Muscle of arm (tissue), 12 donors: Measurements from ENCODE around the gene KLHL40. TPM values are rescaled to one million over a fixed set of nuclear protein-coding genes. Genes with fewer than 3 reads are reported as not detected.
"Not testable (repeated sequence)": the region's sequence is repeated elsewhere in the genome, so short reads cannot be mapped to it uniquely, and the experiment has no call there.

Source experiments
- DNase-seq: peaks from one replicate; pipeline ENCODE4 v3.0.0-alpha.2; 2013
- polyA plus RNA-seq, 12 donors: library from polyadenylated mRNA; unstranded; fragments of 120-200 nt; gene quantifications; one replicate each; pipeline ENCODE4 v1.2.1, GENCODE V29; 2013; ENCODE audit not compliant: insufficient read length in 12 of 12

Gene KLHL40
- polyA plus RNA-seq, 12 donors = 35.7 to 198 (median 112) TPM; not detected in 1

GRCh38 chr3:42718338-42718737 is 33.0 kb downstream of the KLHL40 start:
- DNase-seq = no peak

DNA sequence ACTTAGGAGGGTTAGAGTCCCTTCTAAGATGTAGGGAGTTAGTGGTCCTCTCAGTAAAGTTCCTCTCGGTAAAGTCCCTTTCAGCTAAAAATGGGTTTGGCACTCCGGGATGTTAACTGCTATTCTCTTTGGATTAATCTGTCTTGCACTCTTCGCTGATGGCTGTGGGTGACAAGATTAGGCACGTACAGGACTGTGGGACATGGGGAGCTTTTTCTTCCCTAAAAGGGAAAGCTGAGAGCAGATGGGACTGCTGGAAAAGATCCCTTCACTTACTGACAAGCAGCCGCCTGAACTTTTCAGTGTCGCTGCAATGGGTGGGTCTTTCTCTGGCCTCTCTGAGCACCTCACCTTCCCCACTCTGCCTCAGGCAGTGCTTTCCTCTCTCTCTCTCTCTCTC is 33.7 kb downstream of the KLHL40 start:
- no peak for DNase-seq

DNA sequence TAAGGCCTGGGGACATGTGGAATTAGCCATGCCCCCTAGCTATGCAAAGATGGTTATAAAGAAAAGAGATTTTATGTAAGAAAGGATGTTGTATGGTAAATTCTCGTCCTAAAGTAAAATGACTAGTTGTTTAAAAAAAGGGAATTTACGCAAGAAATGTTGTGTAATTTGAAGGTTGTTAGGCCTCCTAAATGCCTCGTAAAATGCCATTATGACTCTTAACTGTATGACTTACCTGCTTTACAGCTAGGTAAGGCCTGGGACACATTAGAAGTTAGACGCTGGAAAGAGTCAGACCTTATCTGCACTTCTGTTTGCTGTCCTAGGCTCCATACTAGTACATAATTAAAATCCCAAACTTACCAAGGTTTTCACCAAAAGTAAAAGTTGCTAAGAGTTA is 34.8 kb downstream of the KLHL40 start:
- DNase-seq = no peak

DNA sequence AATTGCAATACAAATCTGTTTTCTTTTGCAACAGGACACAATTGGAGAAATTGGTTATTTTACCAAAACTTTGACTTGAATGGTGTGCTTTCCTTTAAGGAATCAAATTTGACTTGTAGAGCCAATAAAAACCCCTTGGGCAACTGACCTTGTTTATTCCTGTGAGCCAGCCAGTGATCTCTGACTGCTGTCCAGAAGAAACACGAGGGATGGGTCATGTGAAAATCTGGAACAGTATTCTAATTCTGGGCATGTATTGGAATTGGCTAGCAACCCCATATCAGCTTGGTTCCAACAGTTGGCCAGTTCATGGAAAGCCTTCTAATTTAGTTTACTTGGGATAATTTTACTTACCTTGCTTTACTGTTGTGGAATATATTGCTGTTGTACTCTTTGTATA is 36.4 kb downstream of the KLHL40 start:
- no peak for DNase-seq

- not testable (repeated sequence) for DNase-seq
These were observed 37.1 kb downstream of the KLHL40 start for GRCh38 chr3:42722442-42722841.

DNA sequence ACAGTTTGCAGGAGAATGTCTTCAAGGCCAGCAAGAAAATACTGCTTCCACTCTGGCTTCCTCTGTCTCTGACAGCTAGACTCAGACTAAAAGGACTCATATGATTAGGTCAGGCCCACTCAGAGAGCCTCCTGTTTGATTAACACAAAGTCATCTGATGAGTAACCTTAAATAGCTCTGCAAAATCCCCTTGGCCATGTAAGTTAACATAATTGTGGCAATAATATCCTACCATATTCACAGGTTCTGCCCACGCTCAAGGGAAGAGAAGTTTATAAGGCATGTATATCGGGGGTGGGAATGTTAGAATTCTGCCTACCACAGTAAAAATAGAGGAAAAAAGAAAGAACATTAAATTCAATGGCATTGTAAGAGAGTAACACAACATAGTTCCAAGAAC is 37.9 kb downstream of the KLHL40 start:
- no peak for DNase-seq

DNA sequence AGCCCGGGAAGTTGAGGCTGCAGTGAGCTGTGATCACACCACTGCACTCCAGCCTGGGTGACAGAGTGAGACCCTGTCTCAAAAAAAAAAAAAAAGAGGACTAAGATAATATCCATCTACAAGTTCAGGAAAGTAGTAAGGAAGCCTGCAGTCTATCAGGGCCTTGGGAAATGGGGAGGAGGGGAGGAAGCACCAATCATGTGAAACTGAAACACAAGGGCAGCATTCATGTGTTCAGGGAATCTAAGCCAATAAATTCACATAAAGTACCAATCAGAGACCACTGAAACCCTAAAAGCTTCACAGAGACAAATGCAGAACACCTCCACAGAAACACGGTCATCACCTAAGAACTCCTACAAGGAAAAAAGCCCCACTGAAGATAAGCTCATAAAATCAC is 40.1 kb downstream of the KLHL40 start:
- no peak for DNase-seq

DNA sequence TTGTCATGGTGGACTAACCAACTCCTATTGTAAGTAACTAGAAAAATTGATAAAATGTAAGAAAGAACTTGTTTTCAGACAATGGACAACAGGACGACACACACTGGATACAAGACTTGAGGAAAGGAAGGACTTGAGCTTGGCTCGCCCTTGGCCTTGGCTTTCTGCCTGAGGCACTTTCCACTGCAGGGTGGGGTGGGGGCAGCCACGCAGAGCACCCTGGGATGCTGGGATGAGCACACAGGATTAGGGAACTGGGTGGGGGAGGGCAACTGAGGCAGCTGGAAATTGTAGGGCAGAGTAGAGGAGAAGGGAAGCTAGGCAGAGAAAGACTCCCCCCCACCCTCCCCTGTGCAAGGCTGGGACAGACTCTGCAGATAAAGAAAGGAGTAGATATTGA is 42.7 kb downstream of the KLHL40 start:
- DNase-seq = no peak

- DNase-seq = no peak
These were observed 43.5 kb downstream of the KLHL40 start for GRCh38 chr3:42728668-42729364.

DNA sequence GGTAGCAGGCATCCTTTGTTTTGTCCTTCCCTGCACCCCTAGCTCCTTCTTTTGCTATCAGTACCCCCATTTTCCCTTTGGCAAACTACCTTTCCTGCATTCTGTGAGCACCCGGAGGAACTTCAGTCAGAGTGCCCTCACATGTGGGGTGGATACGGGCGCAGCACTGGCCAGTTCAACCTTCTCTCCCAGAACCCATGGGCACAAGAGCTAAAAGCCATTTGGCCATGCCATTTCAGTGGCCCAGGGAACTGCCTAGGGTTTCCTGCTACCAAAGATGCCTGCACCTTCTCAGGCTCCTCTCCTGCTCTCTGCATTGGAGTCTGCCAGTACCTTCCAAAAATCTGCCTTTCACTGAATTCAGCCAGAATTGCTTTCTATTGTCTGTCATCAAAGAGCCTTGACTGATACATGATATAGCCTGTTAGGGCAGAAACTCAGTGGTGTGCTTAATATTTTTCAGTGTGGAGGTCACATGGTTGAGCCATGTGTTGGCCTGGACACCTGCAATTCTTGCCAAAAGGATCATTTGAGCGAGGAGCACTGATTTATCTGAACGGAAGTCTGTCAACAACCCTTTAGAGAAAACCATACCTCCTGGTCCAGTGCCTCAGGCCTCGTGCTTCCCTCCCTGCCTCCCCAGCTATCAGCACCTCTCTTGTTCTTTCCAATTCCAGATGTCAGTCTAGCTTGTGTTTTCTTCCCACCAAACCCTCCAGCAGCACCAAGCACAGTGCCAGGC is 44.2 kb downstream of the KLHL40 start:
- DNase-seq = no peak

DNA sequence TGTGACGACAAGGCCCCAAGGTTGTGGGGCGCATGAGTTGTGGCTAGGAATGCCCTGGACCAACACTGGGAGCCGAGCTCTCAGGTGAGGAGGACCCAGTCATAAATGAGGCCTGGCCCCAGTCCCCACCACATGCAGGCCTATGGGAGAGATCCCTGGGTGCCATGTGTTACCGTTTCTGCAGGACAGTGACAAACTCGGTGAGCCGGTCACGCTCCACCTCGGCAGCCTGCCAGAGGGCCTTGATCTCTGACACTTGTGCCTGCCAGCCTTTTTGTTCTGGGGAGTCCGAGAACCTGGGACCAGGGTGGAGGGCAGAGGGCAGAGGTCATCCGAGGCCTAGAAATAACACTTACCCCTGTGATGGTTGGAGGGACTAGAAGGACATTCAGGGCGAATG is 45.0 kb downstream of the KLHL40 start:
- DNase-seq = no peak

GRCh38 chr3:42730706-42731420 is 45.5 kb downstream of the KLHL40 start:
- no peak for DNase-seq

- no peak for DNase-seq
These were observed 46.3 kb downstream of the KLHL40 start for GRCh38 chr3:42731476-42732195.

DNA sequence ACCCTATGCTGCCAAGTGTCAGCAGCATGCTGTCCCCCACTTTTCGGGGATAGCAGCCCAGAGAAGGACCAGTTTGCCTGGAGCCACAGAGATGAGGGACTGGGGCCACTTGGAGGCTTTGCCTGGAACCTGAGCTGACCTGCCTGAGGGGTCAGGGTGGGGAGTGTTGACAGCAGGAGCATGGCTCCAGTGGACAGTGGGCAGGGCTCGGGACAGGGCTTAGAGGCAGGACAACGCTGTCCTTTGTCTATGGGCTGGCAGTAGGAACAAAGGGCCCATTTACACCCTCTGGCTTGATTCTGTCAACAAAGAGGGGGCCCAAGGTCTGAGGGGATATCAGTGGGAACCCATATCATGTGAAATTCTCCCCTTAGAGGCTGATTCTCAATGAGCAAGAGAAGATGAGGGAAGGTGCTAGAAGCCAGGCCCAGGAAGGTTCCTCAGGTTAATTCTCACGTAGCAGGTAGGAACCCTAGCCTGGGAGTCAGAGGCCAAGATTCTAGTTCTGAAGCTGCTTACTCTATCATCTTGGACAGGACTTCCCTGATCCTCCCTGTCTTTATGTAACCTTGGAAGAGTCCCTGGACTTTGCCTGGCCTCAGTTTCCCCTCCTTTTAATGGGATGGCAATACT is 47.0 kb downstream of the KLHL40 start:
- DNase-seq = no peak

DNA sequence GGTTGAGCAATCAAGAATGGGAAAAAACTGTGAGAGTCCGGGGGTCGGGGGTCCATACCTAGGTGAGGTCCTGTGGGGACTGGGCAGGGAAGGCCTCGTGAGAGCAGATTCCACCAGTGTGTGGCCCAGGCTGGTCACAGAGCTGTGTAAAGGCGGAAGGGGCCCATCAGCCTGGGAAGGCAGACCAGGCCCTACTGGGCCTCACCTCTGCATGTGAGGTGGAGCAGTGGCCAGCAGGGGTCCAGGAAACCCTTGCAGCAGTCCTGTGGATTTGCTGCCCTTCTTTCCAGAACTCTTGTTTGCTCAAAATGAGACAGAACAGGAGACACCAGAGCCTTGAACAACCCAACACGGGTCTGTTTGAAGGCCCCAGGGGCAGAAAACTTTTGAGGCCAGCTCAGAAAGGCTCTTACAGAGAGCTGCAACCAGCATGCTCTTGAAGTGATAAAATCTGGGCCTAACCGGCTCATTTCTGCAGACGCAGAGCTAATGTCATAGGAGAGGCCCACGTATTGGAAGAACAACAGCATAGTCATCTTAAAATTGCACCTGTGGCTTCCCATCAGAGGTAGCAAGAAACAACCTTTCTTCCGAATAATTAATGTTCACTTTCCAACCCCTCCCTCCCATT is 47.6 kb downstream of the KLHL40 start:
- no peak for DNase-seq

GRCh38 chr3:42733501-42734262 is 48.3 kb downstream of the KLHL40 start:
- no peak for DNase-seq

GRCh38 chr3:42734263-42734860 is 49.0 kb downstream of the KLHL40 start:
- no peak for DNase-seq

- DNase-seq = no peak
These were observed 49.7 kb downstream of the KLHL40 start for GRCh38 chr3:42735019-42735418.

- DNase-seq = no peak
These were observed 50.3 kb downstream of the KLHL40 start for GRCh38 chr3:42735615-42736014.

GRCh38 chr3:42736081-42736480 is 50.7 kb downstream of the KLHL40 start:
- no peak for DNase-seq
